Mucosa of rectum (tissue), 2 donors: ENCODE measurements around the gene DUSP6.

ENCODE experiments used
- H3K27ac ChIP-seq, 2 donors: one replicate each; pipeline ENCODE4 v1.7.0; 2013; ENCODE audit warnings: inconsistent platforms in 2 of 2, low read depth in 2 of 2, low read length in 2 of 2
- H3K27me3 ChIP-seq, 2 donors: one replicate each; pipeline ENCODE4 v1.7.0; 2013; ENCODE audit warnings: low read length in 2 of 2; ENCODE audit not compliant: control insufficient read depth in 2 of 2, insufficient read depth in 2 of 2
- H3K36me3 ChIP-seq, 2 donors: one replicate each; pipeline ENCODE4 v1.7.0; 2013; ENCODE audit warnings: low read length in 2 of 2; ENCODE audit not compliant: control insufficient read depth in 2 of 2, insufficient read depth in 2 of 2
- H3K4me1 ChIP-seq, 2 donors: one replicate each; pipeline ENCODE4 v1.7.0; 2013; ENCODE audit warnings: low read length in 2 of 2, mild to moderate bottlenecking in 1 of 2; ENCODE audit not compliant: control insufficient read depth in 2 of 2, insufficient read depth in 2 of 2
- H3K4me3 ChIP-seq, 2 donors: one replicate each; pipeline ENCODE4 v1.7.0; 2013; ENCODE audit warnings: low read length in 2 of 2
- H3K9ac ChIP-seq, 2 donors: one replicate each; pipeline ENCODE4 v1.7.0; 2013; ENCODE audit warnings: low read length in 2 of 2, low read depth in 1 of 2, mild to moderate bottlenecking in 1 of 2
- H3K9me3 ChIP-seq, 2 donors: one replicate each; pipeline ENCODE4 v1.7.0; 2013; ENCODE audit warnings: low read length in 2 of 2; ENCODE audit not compliant: control insufficient read depth in 2 of 2
- donor health status: healthy.
- donor health status: Normal muscosa, but diverticular disease.

DUSP6 gene

DNA sequence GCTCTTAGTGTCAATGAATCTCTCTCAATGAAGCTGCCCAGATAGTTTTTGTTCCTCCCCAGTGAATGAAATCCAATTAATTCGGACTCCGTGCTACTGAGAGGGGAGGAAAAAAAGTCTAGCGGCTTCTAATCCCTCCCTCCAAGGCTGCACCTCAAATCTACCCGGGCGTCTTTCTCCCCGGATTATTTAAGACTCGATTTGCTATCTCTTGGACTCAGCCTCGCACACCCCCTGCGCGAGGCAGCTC, 134 bp downstream of the DUSP6 start:
- peak overlapping the region; percentile 100 for H3K27ac ChIP-seq
- H3K9ac ChIP-seq = peak overlapping the region; percentile 91 to 94
- no peaks in the 10 kb centered on the region for H3K27me3 ChIP-seq
- H3K4me1 ChIP-seq = peaks cover 37 to 47% of the 10 kb centered on the region in 2 donors
- H3K4me3 ChIP-seq = peak overlapping the region; percentile 96
- no peaks in the 10 kb centered on the region for H3K9me3 ChIP-seq
- H3K36me3 ChIP-seq = peaks cover 9 to 15% of the 10 kb centered on the region in 2 donors

DNA sequence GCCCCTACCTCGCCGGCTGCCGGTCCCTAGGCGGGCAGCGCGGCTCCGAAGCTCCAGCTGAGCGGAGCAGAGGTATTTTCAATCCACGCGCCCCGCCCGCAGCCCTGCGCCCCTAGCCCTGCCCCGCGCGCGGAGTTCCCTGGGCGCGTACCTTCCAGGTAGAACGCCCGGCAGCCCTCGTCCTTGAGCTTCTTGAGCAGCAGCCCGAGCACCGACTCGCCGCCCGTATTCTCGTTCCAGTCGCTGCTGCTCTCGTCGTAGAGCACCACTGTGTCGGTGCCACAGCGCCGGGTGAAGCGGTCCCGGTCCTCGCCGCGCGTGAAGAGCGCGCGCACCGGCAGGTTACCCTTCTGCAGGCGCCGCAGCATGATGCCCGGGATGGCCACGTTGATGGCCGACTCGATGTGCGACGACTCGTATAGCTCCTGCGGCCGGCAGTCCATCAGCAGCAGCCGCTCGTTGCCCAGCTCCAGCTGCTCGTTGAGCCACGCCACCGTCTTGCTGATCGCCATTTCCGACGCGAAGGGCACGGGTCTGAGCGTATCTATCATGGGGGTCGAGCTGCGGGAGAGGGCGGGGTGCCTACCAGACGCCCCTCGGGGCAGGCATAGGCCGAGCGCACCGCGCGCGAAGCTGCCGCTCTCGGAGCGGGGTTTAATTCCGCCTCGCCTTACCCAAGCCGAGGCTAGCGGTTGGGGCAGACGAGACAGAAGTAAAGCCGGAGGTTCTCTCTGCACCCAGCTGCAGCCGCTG, 636 bp downstream of the DUSP6 start:
- Histone ChIP-seq H3K4me3 (peak overlapping the region; percentile 96), H3K27ac (peak overlapping the region; percentile 100), H3K27me3 (no peaks in the 10 kb centered on the region), H3K36me3 (peaks cover 9 to 15% of the 10 kb centered on the region in 2 donors), H3K9ac (peak overlapping the region; percentile 91 to 94), H3K9me3 (no peaks in the 10 kb centered on the region), H3K4me1 (peaks cover 36 to 49% of the 10 kb centered on the region in 2 donors)

GRCh38 chr12:89350630-89351488, 1.4 kb downstream of the DUSP6 start:
- Histone ChIP-seq H3K9ac (peak overlapping the region; percentile 91 to 94), H3K27ac (peak overlapping the region; percentile 100), H3K36me3 (peaks cover 9 to 15% of the 10 kb centered on the region in 2 donors), H3K4me3 (peak overlapping the region; percentile 96), H3K9me3 (no peaks in the 10 kb centered on the region), H3K27me3 (no peaks in the 10 kb centered on the region), H3K4me1 (peaks cover 39 to 46% of the 10 kb centered on the region in 2 donors)

- H3K4me3 ChIP-seq = peak overlapping the region; percentile 96
- no peaks in the 10 kb centered on the region for H3K27me3 ChIP-seq
- peak overlapping the region; percentile 100 for H3K27ac ChIP-seq
- peaks cover 37 to 45% of the 10 kb centered on the region in 2 donors for H3K4me1 ChIP-seq
- peaks cover 9 to 15% of the 10 kb centered on the region in 2 donors for H3K36me3 ChIP-seq
- no peaks in the 10 kb centered on the region for H3K9me3 ChIP-seq
- peak overlapping the region; percentile 91 to 94 for H3K9ac ChIP-seq
These were observed 2.1 kb downstream of the DUSP6 start for GRCh38 chr12:89350260-89350629.

GRCh38 chr12:89349814-89350213, 2.5 kb downstream of the DUSP6 start:
- H3K27me3 ChIP-seq = no peaks in the 10 kb centered on the region
- H3K9ac ChIP-seq = peak overlapping the region; percentile 91 to 94
- H3K9me3 ChIP-seq = no peaks in the 10 kb centered on the region
- peaks cover 32 to 40% of the 10 kb centered on the region in 2 donors for H3K4me1 ChIP-seq
- peak overlapping the region; percentile 96 for H3K4me3 ChIP-seq
- peak overlapping the region; percentile 100 for H3K27ac ChIP-seq
- peaks cover 9 to 15% of the 10 kb centered on the region in 2 donors for H3K36me3 ChIP-seq

DNA sequence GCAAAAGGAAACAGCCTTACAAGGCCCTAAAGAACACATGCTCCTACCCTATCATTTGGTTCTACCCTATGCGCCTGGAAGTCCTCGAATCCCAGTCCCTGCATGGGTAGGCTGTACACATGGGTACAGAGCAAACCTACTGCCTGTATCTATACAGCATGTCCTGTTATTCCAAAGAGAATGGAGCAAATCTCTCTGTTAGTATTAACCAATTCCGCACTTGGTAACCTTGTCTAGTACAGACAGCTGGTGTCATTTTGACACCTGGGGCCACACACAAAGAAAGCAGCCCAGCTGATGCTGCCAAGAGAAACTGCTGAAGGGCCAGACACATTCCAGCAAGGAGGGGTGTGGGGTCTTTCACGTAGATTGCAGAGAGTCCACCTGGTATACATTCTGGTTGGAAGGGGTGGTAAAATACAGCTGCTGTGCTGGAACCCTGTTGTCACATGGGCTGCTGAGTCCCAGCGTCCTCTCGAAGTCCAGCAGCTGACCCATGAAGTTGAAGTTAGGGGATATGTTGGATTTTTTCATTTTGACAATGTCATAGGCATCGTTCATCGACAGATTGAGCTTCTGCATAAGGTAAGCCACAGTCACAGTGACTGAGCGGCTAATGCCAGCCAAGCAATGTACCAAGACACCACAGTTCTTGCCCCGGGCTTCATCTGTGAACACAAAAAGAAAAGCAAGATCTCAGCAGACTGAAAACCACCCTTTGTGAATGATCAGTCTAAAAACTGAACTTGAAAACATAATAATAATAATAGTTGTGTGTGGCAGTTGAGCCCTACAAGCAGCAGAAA, 3.2 kb downstream of the DUSP6 start:
- Histone ChIP-seq H3K4me3 (peak overlapping the region; percentile 96), H3K27me3 (no peaks in the 10 kb centered on the region), H3K9me3 (no peaks in the 10 kb centered on the region), H3K27ac (peak overlapping the region; percentile 15 to 32), H3K9ac (peak overlapping the region; percentile 13 to 26), H3K4me1 (peaks cover 28 to 35% of the 10 kb centered on the region in 2 donors), H3K36me3 (peaks cover 9 to 15% of the 10 kb centered on the region in 2 donors)

DNA sequence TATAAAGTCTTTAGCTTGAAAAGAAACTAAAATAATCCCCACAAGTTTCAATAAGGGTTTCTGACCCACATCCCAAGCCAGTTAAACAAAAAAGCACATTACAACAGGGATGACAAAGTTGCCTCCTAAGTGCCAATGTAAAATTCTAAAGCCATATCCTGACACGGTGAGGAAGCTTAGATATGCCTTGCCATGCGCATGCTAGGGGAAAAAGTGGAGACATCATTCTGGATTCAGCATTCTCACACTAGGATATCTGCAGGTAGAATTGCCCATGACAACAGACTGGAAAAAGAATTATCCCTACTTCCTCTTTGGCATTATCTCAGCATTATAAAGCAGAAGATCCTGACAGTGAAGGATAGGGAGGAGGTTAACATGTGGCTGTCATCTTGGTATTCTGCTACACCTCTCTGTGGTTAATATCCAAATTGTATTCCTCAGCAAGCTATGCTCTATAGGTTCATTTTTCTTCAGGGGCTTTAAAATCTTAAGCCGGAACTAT, 4.9 kb downstream of the DUSP6 start:
- Histone ChIP-seq H3K4me3 (peak overlapping the region in 1 of 2 donors; percentile 49), H3K9me3 (no peaks in the 10 kb centered on the region), H3K27ac (peak overlapping the region; percentile 38 to 56), H3K27me3 (no peaks in the 10 kb centered on the region), H3K4me1 (peaks cover 28 to 31% of the 10 kb centered on the region in 2 donors), H3K9ac (no peak overlapping the region), H3K36me3 (peaks cover 9 to 15% of the 10 kb centered on the region in 2 donors)

GRCh38 chr12:89346741-89347324, 5.5 kb downstream of the DUSP6 start:
- H3K36me3 ChIP-seq = peaks cover 9 to 15% of the 10 kb centered on the region in 2 donors
- peak overlapping the region in 1 of 2 donors; percentile 49 for H3K4me3 ChIP-seq
- H3K9ac ChIP-seq = no peak overlapping the region
- H3K27me3 ChIP-seq = no peaks in the 10 kb centered on the region
- H3K27ac ChIP-seq = peak overlapping the region; percentile 38 to 56
- no peaks in the 10 kb centered on the region for H3K9me3 ChIP-seq
- H3K4me1 ChIP-seq = peaks cover 28 to 31% of the 10 kb centered on the region in 2 donors

DNA sequence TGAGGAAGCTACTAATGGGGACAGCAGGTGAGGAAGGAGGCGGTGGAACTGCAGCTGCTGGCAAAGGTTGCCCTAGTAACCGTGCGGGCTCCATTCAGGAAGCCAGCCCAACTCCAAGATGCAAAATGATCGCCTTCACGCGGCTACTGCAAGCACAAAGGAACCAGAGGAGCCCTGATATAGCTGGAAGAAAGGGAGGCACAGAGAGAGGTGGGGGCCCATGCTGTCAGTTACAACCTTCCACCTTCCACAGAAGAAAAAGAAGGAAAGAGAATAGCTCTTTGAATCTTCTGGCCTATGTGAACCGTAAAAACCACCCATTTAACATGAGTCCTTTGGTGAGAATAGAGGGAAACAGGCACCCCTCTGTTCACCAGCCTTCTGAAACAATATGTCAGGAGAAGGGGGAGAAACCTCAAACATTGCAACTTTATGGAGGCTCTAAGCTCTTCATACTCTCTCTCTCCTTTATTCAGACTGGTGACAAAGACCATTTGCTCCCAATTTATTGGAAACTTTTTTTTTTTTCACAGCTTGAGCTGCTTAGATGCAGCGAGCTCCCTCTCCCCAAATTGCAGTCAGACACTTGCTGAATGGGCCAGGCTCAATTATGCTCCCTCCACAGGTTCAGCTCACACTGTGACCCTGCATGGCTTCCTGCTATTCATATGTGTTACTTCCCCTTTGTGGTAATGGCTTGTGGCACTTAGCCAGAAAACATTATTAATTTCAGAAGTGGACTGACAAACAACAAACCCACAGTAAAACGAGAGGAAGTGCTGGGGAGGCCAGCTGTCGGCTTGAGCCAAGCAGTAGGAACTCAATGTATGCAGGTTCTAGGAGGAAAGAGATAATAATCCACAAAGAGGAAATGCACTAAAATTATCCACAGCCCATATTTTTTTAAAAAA, 6.2 kb downstream of the DUSP6 start:
- Histone ChIP-seq H3K4me1 (peaks cover 28 to 31% of the 10 kb centered on the region in 2 donors), H3K27me3 (no peaks in the 10 kb centered on the region), H3K9me3 (no peaks in the 10 kb centered on the region), H3K36me3 (peaks cover 9 to 15% of the 10 kb centered on the region in 2 donors), H3K27ac (peak overlapping the region; percentile 38 to 56), H3K4me3 (peak overlapping the region in 1 of 2 donors; percentile 49), H3K9ac (no peak overlapping the region)
